Cardiac muscle cell (in vitro differentiated cells and primary cell): ENCODE results near the gene SLC25A11. TPM values are rescaled to one million over a fixed set of nuclear protein-coding genes. Genes with fewer than 3 reads are reported as not detected.
"Not testable (repeated sequence)": the region's sequence is repeated elsewhere in the genome, so short reads cannot be mapped to it uniquely, and the experiment has no call there.

Experiments used
- DNase-seq, 2 donors: peaks; one replicate each; pipeline versions ENCODE4 v3.0.0 to v3.0.0-alpha.2; 2010 to 2017; ENCODE audit warnings: low read depth in 1 of 2, low spot score in 1 of 2
- H3K27ac ChIP-seq: fragments of 200-600 bp; sonication (generic); 2 replicates; pipeline ENCODE4 v1.5.1; 2016
- H3K27me3 ChIP-seq: fragments of 200-600 bp; sonication (generic); 2 replicates; pipeline ENCODE4 v1.6.0; 2016; ENCODE audit warnings: control low read depth
- H3K36me3 ChIP-seq: fragments of 200-600 bp; sonication (generic); 2 replicates; pipeline ENCODE4 v1.5.1; 2016; ENCODE audit warnings: control low read depth
- H3K4me1 ChIP-seq: fragments of 200-600 bp; sonication (generic); 2 replicates; pipeline ENCODE4 v1.8.1; 2017; ENCODE audit warnings: low read depth, mild to moderate bottlenecking, mixed run types
- H3K4me3 ChIP-seq: fragments of 200-600 bp; sonication (generic); 2 replicates; pipeline ENCODE4 v1.5.1; 2016; ENCODE audit warnings: mild to moderate bottlenecking
- H3K9me3 ChIP-seq: fragments of 200-600 bp; sonication (generic); 2 replicates; pipeline ENCODE4 v1.5.1; 2017; ENCODE audit warnings: low read depth, mild to moderate bottlenecking, control low read depth
- CTCF ChIP-seq: IDR thresholded peaks from 2 replicates; pipeline ENCODE4 v1.5.1; 2012; ENCODE audit warnings: low read depth, mild to moderate bottlenecking, low read length
- polyA plus RNA-seq: library from polyadenylated mRNA; unstranded; fragments of >200 nt; fragmentation: Nextera tagmentation; extraction: Ambion mirVana; gene quantifications from 2 replicates; pipeline ENCODE4 v1.2.1, GENCODE V29; 2016
- total RNA-seq: library from RNA; depleted of rRNA; stranded (reverse); fragments of >200 nt; gene quantifications from 2 replicates; pipeline ENCODE4 v1.2.3, GENCODE V29; 2016

Gene SLC25A11
- total and polyA plus RNA-seq, 2 experiments from 2014 or later: 127 to 223 TPM

GRCh38 chr17:4919511-4920047, 20.3 kb downstream of the SLC25A11 start:
- no peaks in the 10 kb centered on the region for H3K27me3 ChIP-seq
- no peak for TF ChIP-seq CTCF
- H3K4me1 ChIP-seq: peaks cover 7% of the 10 kb centered on the region
- H3K36me3 ChIP-seq: no peaks in the 10 kb centered on the region
- peak overlapping the region; percentile 48 for H3K27ac ChIP-seq
- no peak for DNase-seq
- no peak overlapping the region for H3K4me3 ChIP-seq
- no peaks in the 10 kb centered on the region for H3K9me3 ChIP-seq

- not testable (repeated sequence) for H3K36me3 ChIP-seq, H3K27me3 ChIP-seq, H3K9me3 ChIP-seq, H3K4me1 ChIP-seq, H3K4me3 ChIP-seq, H3K27ac ChIP-seq, DNase-seq
These were observed 25.3 kb downstream of the SLC25A11 start for GRCh38 chr17:4914551-4914950.

- H3K9me3 ChIP-seq: no peaks in the 10 kb centered on the region
- no peaks in the 10 kb centered on the region for H3K27me3 ChIP-seq
- no peak for TF ChIP-seq CTCF
- H3K4me1 ChIP-seq: no peaks in the 10 kb centered on the region
- no peak overlapping the region for H3K4me3 ChIP-seq
- H3K27ac ChIP-seq: no peak overlapping the region
- H3K36me3 ChIP-seq: no peaks in the 10 kb centered on the region
- no peak for DNase-seq
These were observed 25.9 kb downstream of the SLC25A11 start for GRCh38 chr17:4913994-4914393.

GRCh38 chr17:4908711-4909496, 30.9 kb downstream of the SLC25A11 start:
- Histone ChIP-seq H3K36me3 (no peaks in the 10 kb centered on the region), H3K4me3 (no peak overlapping the region), H3K27me3 (no peaks in the 10 kb centered on the region), H3K4me1 (no peaks in the 10 kb centered on the region), H3K27ac (peak overlapping the region; percentile 24), H3K9me3 (no peaks in the 10 kb centered on the region)
- DNase-seq: peak; percentile 91 to 98
- TF ChIP-seq CTCF: peak; percentile 88

- H3K4me1 ChIP-seq: no peaks in the 10 kb centered on the region
- no peaks in the 10 kb centered on the region for H3K9me3 ChIP-seq
- H3K4me3 ChIP-seq: no peak overlapping the region
- no peak for DNase-seq
- no peaks in the 10 kb centered on the region for H3K27me3 ChIP-seq
- no peaks in the 10 kb centered on the region for H3K36me3 ChIP-seq
- no peak for TF ChIP-seq CTCF
- H3K27ac ChIP-seq: no peak overlapping the region
These were observed 31.5 kb downstream of the SLC25A11 start for GRCh38 chr17:4908301-4908700.

- not testable (repeated sequence) for H3K4me1 ChIP-seq, H3K36me3 ChIP-seq, H3K27me3 ChIP-seq, H3K9me3 ChIP-seq, H3K4me3 ChIP-seq, DNase-seq, H3K27ac ChIP-seq
These were observed 33.2 kb downstream of the SLC25A11 start for GRCh38 chr17:4906642-4907041.
